Left kidney (tissue), 2 donors: ENCODE data around the gene AATK. TPM values are rescaled to one million over a fixed set of nuclear protein-coding genes. Genes with fewer than 3 reads are reported as not detected.

Source experiments
- DNase-seq: peaks from one replicate; pipeline ENCODE4 v3.0.0-alpha.2; 2013
- polyA plus RNA-seq: library from polyadenylated mRNA; unstranded; fragments of 120-200 nt; gene quantifications from one replicate; pipeline ENCODE4 v1.2.1, GENCODE V29; 2013; ENCODE audit not compliant: insufficient read length

Gene AATK
- polyA plus RNA-seq, 1 donor: 3.9 TPM

- no peak for DNase-seq
Measured at GRCh38 chr17:81143200-81143527, 22.9 kb downstream of the AATK start.

GRCh38 chr17:81142301-81143199, 23.5 kb downstream of the AATK start:
- peak; percentile 70 for DNase-seq

- DNase-seq: no peak
Measured at GRCh38 chr17:81140695-81141094, 25.3 kb downstream of the AATK start.

GRCh38 chr17:81140018-81140417, 26.0 kb downstream of the AATK start:
- DNase-seq: no peak

- no peak for DNase-seq
Measured at GRCh38 chr17:81139428-81139827, 26.6 kb downstream of the AATK start.

GRCh38 chr17:81138500-81138899, 27.5 kb downstream of the AATK start:
- no peak for DNase-seq

- no peak for DNase-seq
Measured at GRCh38 chr17:81138083-81138482, 27.9 kb downstream of the AATK start.

- DNase-seq: no peak
Measured at GRCh38 chr17:81137248-81137647, 28.8 kb downstream of the AATK start.

GRCh38 chr17:81136366-81136765, 29.7 kb downstream of the AATK start:
- DNase-seq: no peak

- no peak for DNase-seq
Measured at GRCh38 chr17:81135505-81136278, 30.3 kb downstream of the AATK start.

- no peak for DNase-seq
Measured at GRCh38 chr17:81134064-81134781, 31.8 kb downstream of the AATK start.

- DNase-seq: no peak
Measured at GRCh38 chr17:81132770-81133723, 33.0 kb downstream of the AATK start.

- DNase-seq: no peak
Measured at GRCh38 chr17:81132197-81132540, 33.9 kb downstream of the AATK start.

GRCh38 chr17:81131486-81132196, 34.4 kb downstream of the AATK start:
- no peak for DNase-seq

- no peak for DNase-seq
Measured at GRCh38 chr17:81130385-81131361, 35.3 kb downstream of the AATK start.

- no peak for DNase-seq
Measured at GRCh38 chr17:81129711-81130367, 36.2 kb downstream of the AATK start.

GRCh38 chr17:81129289-81129688, 36.7 kb downstream of the AATK start:
- no peak for DNase-seq

GRCh38 chr17:81128774-81129173, 37.2 kb downstream of the AATK start:
- no peak for DNase-seq

- no peak for DNase-seq
Measured at GRCh38 chr17:81128338-81128737, 37.7 kb downstream of the AATK start.
